ENCODE data around the gene ACTR5. TPM values are rescaled to one million over a fixed set of nuclear protein-coding genes. Genes with fewer than 3 reads are reported as not detected.
"Not testable (repeated sequence)": the region's sequence is repeated elsewhere in the genome, so short reads cannot be mapped to it uniquely, and the experiment has no call there.

The ACTR5 gene

GRCh38 chr20:38813574-38813962 lies 65.3 kb downstream of the ACTR5 start:
- not testable (repeated sequence) for H3K4me3 ChIP-seq (ENCODE audit: low read length in 2 of 2); H2AK5ac ChIP-seq (ENCODE audit: low read depth, low read length); H4K91ac ChIP-seq (ENCODE audit: low read depth, low read length, poor library complexity); H3K18ac ChIP-seq (ENCODE audit: low read length); DNase-seq (ENCODE audit: low spot score); H2AFZ ChIP-seq (ENCODE audit: low read length); H2BK15ac ChIP-seq (ENCODE audit: low read length); H2BK12ac ChIP-seq (ENCODE audit: low read length); H3K4me1 ChIP-seq (ENCODE audit: control insufficient read depth in 2 of 2, insufficient read depth in 1 of 2, low read depth in 1 of 2, low read length in 2 of 2); H3K27ac ChIP-seq (replicated peaks; ENCODE audit: low read length); H3K4ac ChIP-seq (ENCODE audit: low read length); H3K9ac ChIP-seq (ENCODE audit: low read depth, low read length, poor library complexity); H3K36me3 ChIP-seq (replicated peaks in 1 of 2; ENCODE audit: control insufficient read depth in 2 of 2, insufficient read depth in 2 of 2, low read length in 2 of 2); H3K14ac ChIP-seq (ENCODE audit: low read length); H2BK5ac ChIP-seq (ENCODE audit: low read length); H3K23ac ChIP-seq (ENCODE audit: low read depth, low read length, poor library complexity); H3K27me3 ChIP-seq (ENCODE audit: control insufficient read depth in 3 of 3, insufficient read depth in 3 of 3, low read depth in 1 of 3, low read length in 3 of 3); H4K8ac ChIP-seq (ENCODE audit: low read depth, low read length); H3K79me1 ChIP-seq (ENCODE audit: low read depth, low read length); H2BK120ac ChIP-seq (ENCODE audit: low read depth, low read length); H3K9me3 ChIP-seq (replicated peaks in 1 of 2; ENCODE audit: control insufficient read depth in 2 of 2, insufficient read depth in 1 of 2, low read depth in 1 of 2, low read length in 2 of 2); H3K4me2 ChIP-seq (ENCODE audit: insufficient read depth, low read length, poor library complexity, severe bottlenecking)
- no CpG with 5 or more reads among the region's 6 CpGs for WGBS, 2 donors (ENCODE audit: extremely low coverage in 2 of 2, insufficient read length in 2 of 2, insufficient replicate concordance in 1 of 2)

- Histone ChIP-seq H2AFZ (ENCODE audit: low read length) (no peak overlapping the region), H3K18ac (ENCODE audit: low read length) (no peak overlapping the region), H4K8ac (ENCODE audit: low read depth, low read length) (no peak overlapping the region), H3K79me1 (ENCODE audit: low read depth, low read length) (no peaks in the 10 kb centered on the region), H3K9me3 (replicated peaks in 1 of 2; ENCODE audit: control insufficient read depth in 2 of 2, insufficient read depth in 1 of 2, low read depth in 1 of 2, low read length in 2 of 2) (no peaks in the 10 kb centered on the region), H3K9ac (ENCODE audit: low read depth, low read length, poor library complexity) (no peak overlapping the region), H3K23ac (ENCODE audit: low read depth, low read length, poor library complexity) (no peak overlapping the region), H2AK5ac (ENCODE audit: low read depth, low read length) (no peak overlapping the region), H3K4me2 (ENCODE audit: insufficient read depth, low read length, poor library complexity, severe bottlenecking) (no peak overlapping the region), H3K36me3 (replicated peaks in 1 of 2; ENCODE audit: control insufficient read depth in 2 of 2, insufficient read depth in 2 of 2, low read length in 2 of 2) (peaks cover 0 to 7% of the 10 kb centered on the region in 2 donors), H4K91ac (ENCODE audit: low read depth, low read length, poor library complexity) (no peak overlapping the region), H3K14ac (ENCODE audit: low read length) (no peak overlapping the region), H2BK12ac (ENCODE audit: low read length) (no peak overlapping the region), H2BK120ac (ENCODE audit: low read depth, low read length) (no peak overlapping the region), H3K4me1 (ENCODE audit: control insufficient read depth in 2 of 2, insufficient read depth in 1 of 2, low read depth in 1 of 2, low read length in 2 of 2) (peaks cover 0 to 4% of the 10 kb centered on the region in 2 donors), H3K27me3 (ENCODE audit: control insufficient read depth in 3 of 3, insufficient read depth in 3 of 3, low read depth in 1 of 3, low read length in 3 of 3) (no peaks in the 10 kb centered on the region), H3K27ac (replicated peaks; ENCODE audit: low read length) (no peak overlapping the region), H2BK15ac (ENCODE audit: low read length) (no peak overlapping the region), H3K4me3 (ENCODE audit: low read length in 2 of 2) (no peak overlapping the region), H2BK5ac (ENCODE audit: low read length) (no peak overlapping the region), H3K4ac (ENCODE audit: low read length) (no peak overlapping the region)
- DNase-seq (ENCODE audit: low spot score), result no peak
Measured at GRCh38 chr20:38815446-38815845, 67.2 kb downstream of the ACTR5 start.

- no peak overlapping the region for H2BK120ac ChIP-seq (ENCODE audit: low read depth, low read length)
- H3K18ac ChIP-seq (ENCODE audit: low read length), result no peak overlapping the region
- H3K4me2 ChIP-seq (ENCODE audit: insufficient read depth, low read length, poor library complexity, severe bottlenecking), result no peak overlapping the region
- no peak overlapping the region for H3K4me3 ChIP-seq (ENCODE audit: low read length in 2 of 2)
- H4K91ac ChIP-seq (ENCODE audit: low read depth, low read length, poor library complexity), result no peak overlapping the region
- H3K4ac ChIP-seq (ENCODE audit: low read length), result no peak overlapping the region
- no peak overlapping the region for H3K27ac ChIP-seq (replicated peaks; ENCODE audit: low read length)
- H3K14ac ChIP-seq (ENCODE audit: low read length), result no peak overlapping the region
- no peak overlapping the region for H3K23ac ChIP-seq (ENCODE audit: low read depth, low read length, poor library complexity)
- H3K27me3 ChIP-seq (ENCODE audit: control insufficient read depth in 3 of 3, insufficient read depth in 3 of 3, low read depth in 1 of 3, low read length in 3 of 3), result no peaks in the 10 kb centered on the region
- no peaks in the 10 kb centered on the region for H3K79me1 ChIP-seq (ENCODE audit: low read depth, low read length)
- no peak for DNase-seq (ENCODE audit: low spot score)
- no peak overlapping the region for H2AFZ ChIP-seq (ENCODE audit: low read length)
- H4K8ac ChIP-seq (ENCODE audit: low read depth, low read length), result no peak overlapping the region
- peaks cover 0 to 2% of the 10 kb centered on the region in 2 donors for H3K9me3 ChIP-seq (replicated peaks in 1 of 2; ENCODE audit: control insufficient read depth in 2 of 2, insufficient read depth in 1 of 2, low read depth in 1 of 2, low read length in 2 of 2)
- H2BK12ac ChIP-seq (ENCODE audit: low read length), result no peak overlapping the region
- H3K9ac ChIP-seq (ENCODE audit: low read depth, low read length, poor library complexity), result no peak overlapping the region
- H2BK15ac ChIP-seq (ENCODE audit: low read length), result no peak overlapping the region
- no peak overlapping the region for H2AK5ac ChIP-seq (ENCODE audit: low read depth, low read length)
- H3K4me1 ChIP-seq (ENCODE audit: control insufficient read depth in 2 of 2, insufficient read depth in 1 of 2, low read depth in 1 of 2, low read length in 2 of 2), result peaks cover 0 to 4% of the 10 kb centered on the region in 2 donors
- H2BK5ac ChIP-seq (ENCODE audit: low read length), result no peak overlapping the region
- no CpG with 5 or more reads among the region's 9 CpGs for WGBS, 2 donors (ENCODE audit: extremely low coverage in 2 of 2, insufficient read length in 2 of 2, insufficient replicate concordance in 1 of 2)
- no peaks in the 10 kb centered on the region for H3K36me3 ChIP-seq (replicated peaks in 1 of 2; ENCODE audit: control insufficient read depth in 2 of 2, insufficient read depth in 2 of 2, low read length in 2 of 2)
Measured at GRCh38 chr20:38818113-38819065, 70.1 kb downstream of the ACTR5 start.

Small RNA genes lying within 50 kb of the gene (small RNA-seq; reads per million reads assigned to genes)
- gene RF00017 (ENCODE audit: insufficient read depth), result not detected
